Stimulated activated effector memory CD8-positive, alpha-beta T cell treated with anti-CD3 and anti-CD28 coated beads, Interleukin-12 subunit alpha, Interleukin-12 subunit beta, amount 100 ng/mL, for 72 hours (primary cell): Measurements from ENCODE around the gene SPATA19.

ENCODE experiments used
- ATAC-seq: fragments of 150-1000 bp; cut with Tn5 transposase; 2 replicates; pipeline ENCODE4 v1.10.0; 2021
- DNase-seq, 2 donors: peaks; one replicate each; pipeline ENCODE4 v3.0.0; 2021 to 2022; ENCODE audit warnings: low spot score in 2 of 2
- H3K27ac Mint-ChIP-seq: one replicate; pipeline ENCODE4 v1.8.0; 2022; ENCODE audit warnings: mild to moderate bottlenecking, mixed read lengths
- H3K36me3 Mint-ChIP-seq: one replicate; pipeline ENCODE4 v1.8.0; 2022; ENCODE audit warnings: mild to moderate bottlenecking, mixed read lengths
- H3K4me1 Mint-ChIP-seq: one replicate; pipeline ENCODE4 v1.8.0; 2022; ENCODE audit warnings: mixed read lengths
- H3K4me3 Mint-ChIP-seq: one replicate; pipeline ENCODE4 v1.8.0; 2022; ENCODE audit warnings: mild to moderate bottlenecking, mixed read lengths
- H3K9me3 Mint-ChIP-seq: one replicate; pipeline ENCODE4 v1.8.0; 2022; ENCODE audit warnings: mixed read lengths

The SPATA19 gene

DNA sequence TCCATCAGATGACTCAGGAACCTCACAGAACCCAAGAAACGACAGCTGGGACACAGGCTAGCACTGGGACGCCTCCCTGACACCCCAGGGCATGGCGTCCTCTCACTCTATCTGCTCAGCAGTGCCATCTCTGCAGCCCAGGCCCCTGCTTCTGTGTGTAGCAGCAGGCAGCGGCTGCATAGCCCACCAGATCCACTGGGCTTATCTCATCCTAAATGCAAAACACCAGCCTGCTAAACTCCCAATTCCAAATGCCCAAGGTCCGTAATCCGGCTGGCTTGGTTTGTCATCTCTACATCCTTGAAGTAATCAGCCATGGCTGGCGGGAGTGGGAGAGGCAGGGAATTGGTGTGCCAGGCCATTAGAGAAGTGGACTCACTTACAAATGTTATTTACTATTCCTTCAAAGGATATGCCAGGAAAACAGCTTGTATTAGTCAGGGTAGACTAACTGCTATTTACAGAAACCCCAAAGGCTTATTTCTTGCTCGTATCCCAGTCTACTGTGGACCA is 30.7 kb downstream of the SPATA19 start:
- H3K27ac Mint-ChIP-seq: no peak overlapping the region
- H3K9me3 Mint-ChIP-seq: no peaks in the 10 kb centered on the region
- no peaks in the 10 kb centered on the region for H3K36me3 Mint-ChIP-seq
- no peak overlapping the region for H3K4me3 Mint-ChIP-seq
- ATAC-seq (no peak), DNase-seq (no peak)
- no peaks in the 10 kb centered on the region for H3K4me1 Mint-ChIP-seq

- Mint-ChIP-seq H3K4me3 (no peak overlapping the region), H3K27ac (no peak overlapping the region), H3K36me3 (no peaks in the 10 kb centered on the region), H3K9me3 (no peaks in the 10 kb centered on the region), H3K4me1 (no peaks in the 10 kb centered on the region)
- ATAC-seq (no peak), DNase-seq (no peak)
Measured at GRCh38 chr11:133811850-133812685, 33.2 kb downstream of the SPATA19 start.

- H3K9me3 Mint-ChIP-seq: no peaks in the 10 kb centered on the region
- H3K36me3 Mint-ChIP-seq: no peaks in the 10 kb centered on the region
- ATAC-seq: no peak
- H3K4me3 Mint-ChIP-seq: no peak overlapping the region
- H3K4me1 Mint-ChIP-seq: no peaks in the 10 kb centered on the region
- H3K27ac Mint-ChIP-seq: no peak overlapping the region
- no peak for DNase-seq
Measured at GRCh38 chr11:133810766-133811165, 34.5 kb downstream of the SPATA19 start.

DNA sequence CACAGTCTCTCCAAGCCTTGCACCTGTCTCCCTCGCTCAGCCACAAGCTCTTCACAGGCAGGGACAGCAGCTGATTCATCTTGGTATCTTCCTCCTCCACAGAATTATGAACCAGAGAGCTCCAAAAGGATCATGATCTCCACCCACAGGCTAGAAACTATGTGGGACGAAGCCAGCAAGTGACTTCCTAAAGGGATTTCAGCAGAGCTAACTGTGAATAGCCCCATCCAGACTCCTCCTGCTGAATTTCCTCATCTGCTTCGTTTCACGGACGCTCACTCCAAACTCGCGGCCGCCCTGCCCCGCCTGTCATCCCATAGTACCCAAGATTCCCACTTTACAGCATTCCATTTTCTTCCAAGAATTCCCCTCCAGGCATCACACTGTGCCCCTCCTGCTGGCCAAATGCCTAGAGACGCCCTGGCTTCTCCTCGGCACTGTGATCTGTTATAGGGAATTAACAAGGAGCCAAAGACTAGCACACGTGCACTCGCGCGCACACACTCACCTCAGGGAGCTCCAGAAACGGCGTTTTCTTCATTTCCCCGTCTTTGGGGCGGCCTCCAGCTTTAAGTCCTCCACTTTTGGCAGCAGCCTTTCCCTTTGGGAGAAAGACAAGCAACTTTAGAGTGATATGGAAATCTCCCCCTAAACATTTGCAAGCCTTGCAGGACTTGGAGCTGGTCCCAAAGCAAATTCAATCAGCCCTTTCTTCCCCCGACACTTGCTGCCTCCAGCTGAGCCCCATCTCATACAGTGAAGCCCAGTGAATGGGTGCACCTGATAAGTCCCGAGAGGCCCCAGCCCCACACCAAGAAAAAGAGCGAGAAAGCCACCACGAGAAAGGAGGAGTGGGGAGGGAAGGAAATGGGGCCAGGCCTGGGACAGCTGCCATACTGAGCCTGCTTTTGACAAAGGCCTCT is 35.5 kb downstream of the SPATA19 start:
- ATAC-seq: peak; percentile 11
- DNase-seq: no peak
- Mint-ChIP-seq H3K27ac (no peak overlapping the region), H3K36me3 (no peaks in the 10 kb centered on the region), H3K9me3 (no peaks in the 10 kb centered on the region), H3K4me3 (no peak overlapping the region), H3K4me1 (no peaks in the 10 kb centered on the region)

GRCh38 chr11:133808393-133809140 is 36.7 kb downstream of the SPATA19 start:
- H3K9me3 Mint-ChIP-seq: no peaks in the 10 kb centered on the region
- no peak for DNase-seq
- H3K27ac Mint-ChIP-seq: no peak overlapping the region
- no peaks in the 10 kb centered on the region for H3K36me3 Mint-ChIP-seq
- ATAC-seq: no peak
- no peaks in the 10 kb centered on the region for H3K4me1 Mint-ChIP-seq
- no peak overlapping the region for H3K4me3 Mint-ChIP-seq

GRCh38 chr11:133803026-133803425 is 42.3 kb downstream of the SPATA19 start:
- ATAC-seq (no peak), DNase-seq (no peak)
- H3K9me3 Mint-ChIP-seq: no peaks in the 10 kb centered on the region
- no peak overlapping the region for H3K27ac Mint-ChIP-seq
- no peak overlapping the region for H3K4me3 Mint-ChIP-seq
- H3K36me3 Mint-ChIP-seq: no peaks in the 10 kb centered on the region
- H3K4me1 Mint-ChIP-seq: no peaks in the 10 kb centered on the region

DNA sequence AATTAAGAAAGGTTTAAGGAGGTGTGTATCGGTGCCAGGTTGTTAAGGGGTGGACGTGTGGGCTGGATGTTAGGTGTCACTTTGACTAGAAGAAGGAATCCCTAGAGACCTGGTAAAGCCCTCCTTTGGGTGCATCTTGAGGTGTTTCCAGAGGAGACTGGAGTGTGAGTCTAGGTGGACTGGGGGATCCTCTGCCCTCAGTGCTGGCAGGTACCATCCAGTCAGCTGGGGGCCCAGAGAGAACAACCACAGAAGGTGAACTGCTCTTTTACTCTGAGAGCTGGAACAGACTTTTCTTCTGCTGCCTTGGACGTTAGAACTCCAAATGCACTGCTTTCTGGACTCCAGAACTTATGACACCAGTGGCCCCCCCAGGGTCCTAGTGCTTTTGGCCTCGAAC is 44.0 kb downstream of the SPATA19 start:
- no peaks in the 10 kb centered on the region for H3K36me3 Mint-ChIP-seq
- H3K27ac Mint-ChIP-seq: no peak overlapping the region
- no peaks in the 10 kb centered on the region for H3K9me3 Mint-ChIP-seq
- no peak for DNase-seq
- H3K4me3 Mint-ChIP-seq: no peak overlapping the region
- H3K4me1 Mint-ChIP-seq: no peaks in the 10 kb centered on the region
- no peak for ATAC-seq

- H3K9me3 Mint-ChIP-seq: no peaks in the 10 kb centered on the region
- no peaks in the 10 kb centered on the region for H3K4me1 Mint-ChIP-seq
- no peak overlapping the region for H3K4me3 Mint-ChIP-seq
- H3K36me3 Mint-ChIP-seq: no peaks in the 10 kb centered on the region
- no peak overlapping the region for H3K27ac Mint-ChIP-seq
- ATAC-seq (no peak), DNase-seq (no peak)
Measured at GRCh38 chr11:133800666-133801065, 44.6 kb downstream of the SPATA19 start.

GRCh38 chr11:133797554-133797953 is 47.8 kb downstream of the SPATA19 start:
- no peak overlapping the region for H3K4me3 Mint-ChIP-seq
- H3K36me3 Mint-ChIP-seq: no peaks in the 10 kb centered on the region
- no peak for ATAC-seq
- DNase-seq: no peak
- no peaks in the 10 kb centered on the region for H3K4me1 Mint-ChIP-seq
- peaks cover 9% of the 10 kb centered on the region for H3K9me3 Mint-ChIP-seq
- H3K27ac Mint-ChIP-seq: no peak overlapping the region

- Mint-ChIP-seq H3K36me3 (no peaks in the 10 kb centered on the region), H3K4me3 (no peak overlapping the region), H3K9me3 (peaks cover 9% of the 10 kb centered on the region), H3K27ac (no peak overlapping the region), H3K4me1 (no peaks in the 10 kb centered on the region)
- DNase-seq (no peak), ATAC-seq (no peak)
Measured at GRCh38 chr11:133796043-133796795, 49.1 kb downstream of the SPATA19 start.

- ATAC-seq (no peak), DNase-seq (no peak)
- H3K36me3 Mint-ChIP-seq: no peaks in the 10 kb centered on the region
- H3K9me3 Mint-ChIP-seq: peaks cover 9% of the 10 kb centered on the region
- H3K27ac Mint-ChIP-seq: no peak overlapping the region
- no peak overlapping the region for H3K4me3 Mint-ChIP-seq
- H3K4me1 Mint-ChIP-seq: no peaks in the 10 kb centered on the region
Measured at GRCh38 chr11:133795088-133795487, 50.2 kb downstream of the SPATA19 start.

DNA sequence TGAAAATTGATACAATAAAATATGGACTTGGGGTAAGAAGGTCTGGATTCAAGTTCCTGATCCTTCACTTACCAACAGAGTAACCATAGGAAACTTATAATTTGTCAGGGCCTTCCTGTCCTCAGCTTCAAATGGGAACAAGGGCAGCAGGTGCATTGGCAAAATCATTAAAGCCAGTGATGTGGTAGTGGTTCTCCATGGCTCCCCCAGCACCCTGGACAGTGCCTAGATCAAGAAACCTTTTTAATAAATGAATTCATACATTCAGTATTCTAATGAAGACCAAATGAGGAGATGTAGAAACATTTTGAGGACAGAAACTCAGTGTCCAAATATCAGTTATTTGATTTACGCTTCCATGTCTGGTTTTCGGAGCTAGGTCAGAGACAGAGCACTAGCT is 51.1 kb downstream of the SPATA19 start:
- ATAC-seq (no peak), DNase-seq (no peak)
- Mint-ChIP-seq H3K9me3 (peaks cover 9% of the 10 kb centered on the region), H3K36me3 (no peaks in the 10 kb centered on the region), H3K4me1 (no peaks in the 10 kb centered on the region), H3K27ac (no peak overlapping the region), H3K4me3 (no peak overlapping the region)

- DNase-seq (no peak), ATAC-seq (no peak)
- peaks cover 9% of the 10 kb centered on the region for H3K9me3 Mint-ChIP-seq
- H3K36me3 Mint-ChIP-seq: no peaks in the 10 kb centered on the region
- no peak overlapping the region for H3K27ac Mint-ChIP-seq
- H3K4me3 Mint-ChIP-seq: no peak overlapping the region
- no peaks in the 10 kb centered on the region for H3K4me1 Mint-ChIP-seq
Measured at GRCh38 chr11:133793271-133794035, 51.9 kb downstream of the SPATA19 start.

GRCh38 chr11:133790995-133791394 is 54.3 kb downstream of the SPATA19 start:
- ATAC-seq: no peak
- H3K36me3 Mint-ChIP-seq: no peaks in the 10 kb centered on the region
- no peak overlapping the region for H3K27ac Mint-ChIP-seq
- peaks cover 4% of the 10 kb centered on the region for H3K4me1 Mint-ChIP-seq
- H3K4me3 Mint-ChIP-seq: no peak overlapping the region
- DNase-seq: no peak
- H3K9me3 Mint-ChIP-seq: peaks cover 9% of the 10 kb centered on the region
